DND-41 (cell line): Measurements from ENCODE around the gene ATXN7L1.

ENCODE experiments used
- CTCF ChIP-seq: IDR thresholded peaks from 2 replicates; pipeline ENCODE4 v1.5.1; 2012; ENCODE audit warnings: borderline replicate concordance, low read length, moderate library complexity, mild to moderate bottlenecking; ENCODE audit not compliant: poor library complexity, severe bottlenecking; ENCODE audit errors: extremely low read depth
- EZH2 ChIP-seq: IDR thresholded peaks from 3 replicates; pipeline ENCODE4 v1.6.1; 2012; ENCODE audit warnings: borderline replicate concordance, low read depth, mild to moderate bottlenecking, moderate library complexity, low read length, inconsistent platforms; ENCODE audit not compliant: severe bottlenecking

- TF ChIP-seq CTCF (no peak), EZH2 (no peak)
Observed at GRCh38 chr7:105752671-105753275, 123.6 kb downstream of the ATXN7L1 start.
